COLO829 (cell line): ENCODE measurements around the gene TIAM1.

Experiments
- DNase-seq: peaks from one replicate; pipeline ENCODE4 v3.0.0; 2012; ENCODE audit warnings: low spot score

The TIAM1 gene

DNA sequence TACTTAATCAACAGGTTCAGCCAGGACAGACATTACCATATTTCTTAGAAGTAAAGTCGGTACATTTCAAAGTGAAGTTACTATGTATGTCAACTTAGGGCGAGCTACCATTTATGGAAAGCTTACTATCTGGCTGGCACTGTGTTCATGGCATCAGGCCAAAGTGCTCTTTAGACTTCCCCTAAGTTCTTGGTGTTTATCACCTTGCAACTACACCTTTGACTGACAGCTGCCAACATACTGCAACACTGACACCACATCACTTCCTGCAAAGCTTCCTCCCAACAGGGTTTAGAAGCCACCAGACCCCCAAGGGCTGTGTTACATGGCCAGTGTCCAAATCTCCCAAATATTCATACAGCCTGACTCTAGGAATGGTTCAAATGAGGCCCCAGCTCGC, 61.0 kb downstream of the TIAM1 start:
- no peak for DNase-seq

DNA sequence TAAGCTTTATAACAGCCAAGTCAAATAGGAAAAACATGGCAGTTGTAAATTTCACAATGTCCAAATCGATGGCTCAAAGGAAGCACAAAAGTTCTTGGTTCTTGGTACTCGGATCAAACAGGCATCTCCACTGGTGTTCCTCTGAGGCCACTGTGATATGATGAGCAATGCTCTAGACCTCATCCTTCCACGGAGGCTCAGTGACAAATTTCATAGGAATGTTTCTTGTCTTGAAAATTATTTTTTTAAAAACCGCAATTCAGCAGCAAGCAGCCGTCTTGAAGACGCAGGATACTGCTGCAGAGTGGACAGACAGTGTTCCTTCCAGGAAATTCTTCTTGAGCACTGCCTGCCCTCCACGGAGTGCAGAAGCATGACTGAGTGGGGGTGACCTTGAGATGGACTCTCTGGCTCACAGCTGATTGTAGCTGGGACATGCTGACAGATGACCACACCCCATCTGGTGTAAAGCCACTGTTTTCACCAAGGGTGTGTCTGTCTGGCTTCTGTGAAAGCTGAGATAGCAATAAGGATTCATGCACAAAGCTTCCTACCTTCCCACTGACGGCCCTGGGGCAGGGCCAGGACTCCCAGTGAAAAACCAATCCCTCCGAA, 61.9 kb downstream of the TIAM1 start:
- DNase-seq, result no peak

DNA sequence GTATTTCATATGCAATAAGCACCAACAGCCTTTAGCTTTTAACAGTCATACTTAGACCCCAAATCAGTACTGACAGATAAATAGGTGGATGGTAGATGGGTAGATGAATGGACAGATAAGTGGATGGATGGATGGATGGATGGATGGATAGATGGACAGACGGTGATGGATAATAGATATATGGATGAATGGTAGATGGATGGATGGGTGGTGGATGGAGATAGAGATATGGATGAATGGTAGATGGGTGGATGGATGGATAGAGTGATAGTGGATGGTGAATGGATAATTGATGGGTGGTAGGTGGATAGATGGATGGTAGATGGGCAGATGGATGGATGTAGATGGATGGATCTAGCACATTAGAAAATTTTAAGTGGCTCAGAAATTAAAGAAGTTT, 62.5 kb downstream of the TIAM1 start:
- no peak for DNase-seq

DNA sequence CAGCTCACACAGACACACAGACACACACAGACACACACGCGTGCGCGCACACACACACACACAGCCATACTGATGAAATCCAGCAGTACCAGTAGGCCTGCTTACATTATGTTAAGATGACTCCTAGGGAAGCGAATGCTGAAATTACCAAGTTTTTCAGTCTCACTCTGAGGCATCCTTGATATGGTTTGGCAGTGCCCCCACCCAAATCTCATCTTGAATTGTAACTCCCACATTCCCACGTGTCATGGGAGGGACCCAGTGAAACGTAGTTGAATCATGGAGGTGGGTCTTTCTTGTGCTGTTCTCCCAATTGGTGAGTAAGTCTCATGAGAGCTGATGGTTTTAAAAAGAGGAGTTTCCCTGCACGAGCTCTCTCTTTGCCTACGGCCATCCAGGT, 64.1 kb downstream of the TIAM1 start:
- no peak for DNase-seq

DNA sequence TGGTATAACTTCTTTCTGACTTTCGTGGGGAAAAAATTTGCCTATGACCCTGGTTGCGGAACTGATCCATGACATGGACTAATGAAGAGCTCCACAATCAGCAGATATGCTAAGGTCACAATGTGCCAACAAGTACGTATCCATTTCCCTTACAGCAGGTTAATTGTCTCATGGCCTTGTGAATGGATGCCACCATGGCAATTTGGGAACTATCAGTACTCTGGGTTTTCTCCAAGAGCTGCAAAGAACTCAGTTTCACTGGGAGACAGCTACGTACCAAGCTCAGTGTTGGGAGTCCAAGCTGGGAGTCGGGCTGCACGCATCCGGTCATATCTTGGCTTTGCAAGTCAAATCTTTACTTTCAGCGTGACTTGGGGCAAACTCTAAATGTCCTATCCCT, 64.8 kb downstream of the TIAM1 start:
- DNase-seq, result no peak

DNA sequence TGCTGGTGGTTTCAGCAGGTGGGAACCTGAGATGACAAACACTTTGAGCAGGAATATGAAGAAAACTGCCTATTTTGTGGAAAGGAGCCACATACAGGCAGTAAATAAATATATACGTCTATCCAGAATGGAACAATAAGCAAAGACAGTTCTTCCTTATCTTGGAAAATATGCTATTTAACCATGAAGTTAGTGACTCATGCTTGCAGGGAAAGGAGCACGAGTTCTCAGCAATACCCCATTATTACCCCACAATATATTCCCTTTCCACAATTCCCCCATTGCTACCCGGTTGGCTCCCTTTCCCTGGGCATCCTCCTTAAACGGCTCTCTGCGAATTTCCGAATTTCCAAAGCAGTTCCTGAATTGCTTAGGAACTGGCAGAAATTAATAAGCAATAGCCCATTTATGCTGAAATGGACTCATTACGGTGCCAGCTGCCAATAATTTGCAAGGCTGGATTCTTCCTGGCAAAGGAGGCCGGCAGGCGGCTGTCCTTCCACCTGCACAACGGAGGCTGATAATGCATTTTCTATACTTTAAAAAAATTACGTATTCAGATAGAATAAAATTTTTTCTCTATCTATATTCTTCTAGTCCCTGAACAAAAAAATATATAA, 65.4 kb downstream of the TIAM1 start:
- DNase-seq, result no peak

DNA sequence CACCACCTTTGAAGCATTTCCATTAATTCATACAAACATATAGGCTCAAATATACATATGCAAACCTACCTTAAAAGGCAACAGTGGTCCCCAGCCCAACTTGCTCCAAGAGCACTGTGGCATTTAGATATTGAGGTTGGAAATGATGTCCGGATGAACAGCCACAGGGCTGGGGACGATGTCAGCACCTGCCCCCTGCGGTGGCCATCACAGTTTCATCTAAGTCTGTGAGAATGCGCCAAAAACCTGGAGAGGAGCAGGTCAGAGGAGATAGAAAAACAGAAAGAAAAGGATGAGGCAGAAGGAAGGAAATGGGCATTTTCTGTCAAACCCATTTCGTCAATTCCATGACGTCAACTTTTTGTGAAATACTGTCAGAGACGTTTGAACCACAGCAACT, 67.4 kb downstream of the TIAM1 start:
- no peak for DNase-seq

DNA sequence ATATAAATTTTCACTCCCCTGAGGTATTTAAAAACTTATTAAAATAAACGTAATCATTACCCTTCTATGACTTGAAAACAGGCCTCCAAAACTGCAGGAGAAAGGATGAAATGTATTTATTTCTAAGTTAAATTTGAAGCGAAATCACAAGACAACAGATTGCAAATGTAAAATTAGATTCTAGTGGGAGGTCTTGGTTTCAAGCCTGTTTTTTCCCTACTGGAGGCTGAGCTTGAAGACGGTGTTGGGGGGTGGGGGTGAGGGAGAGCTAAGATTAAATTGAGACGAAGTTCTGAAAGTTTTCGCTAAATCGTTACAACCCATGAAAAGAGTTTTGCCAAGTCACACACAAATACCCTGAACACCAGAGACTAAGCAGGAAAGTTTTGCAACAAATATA, 68.2 kb downstream of the TIAM1 start:
- no peak for DNase-seq

DNA sequence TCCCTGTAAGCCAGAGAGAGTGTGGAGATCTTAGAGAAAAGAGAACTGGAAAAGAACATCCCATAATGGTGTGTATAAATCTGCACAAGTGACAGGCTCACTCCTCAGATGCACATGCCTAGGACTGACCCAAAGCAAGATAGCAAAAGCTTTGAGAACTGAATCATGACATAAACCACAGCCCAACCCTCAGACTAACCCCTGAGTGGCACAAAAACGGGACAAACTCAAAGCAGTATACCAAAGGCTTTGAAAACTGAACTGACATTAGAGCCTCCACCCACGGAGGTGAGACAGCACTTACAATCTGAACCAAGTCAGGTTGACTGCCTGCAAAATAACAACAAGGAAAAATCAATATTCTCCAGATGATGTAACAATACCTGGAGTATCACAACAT, 70.8 kb downstream of the TIAM1 start:
- DNase-seq, result no peak

DNA sequence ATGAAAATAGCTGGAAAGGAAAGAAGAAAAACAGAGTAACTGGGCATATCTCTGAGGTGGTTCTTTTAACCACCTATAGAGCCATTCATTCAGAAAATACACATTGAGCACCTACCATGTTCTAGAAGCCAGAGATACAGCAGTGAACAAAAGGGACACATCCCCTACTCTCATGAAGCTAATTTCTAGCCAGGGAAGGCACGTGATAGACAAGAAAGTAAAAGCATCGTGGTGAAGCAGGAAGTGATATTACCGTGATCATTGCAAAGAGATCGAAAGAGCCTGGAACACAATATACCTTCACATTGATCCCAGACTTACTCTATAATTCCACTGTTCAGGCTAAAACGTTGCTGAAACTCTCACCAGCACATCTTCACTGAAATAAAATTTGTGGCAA, 76.0 kb downstream of the TIAM1 start:
- no peak for DNase-seq

DNA sequence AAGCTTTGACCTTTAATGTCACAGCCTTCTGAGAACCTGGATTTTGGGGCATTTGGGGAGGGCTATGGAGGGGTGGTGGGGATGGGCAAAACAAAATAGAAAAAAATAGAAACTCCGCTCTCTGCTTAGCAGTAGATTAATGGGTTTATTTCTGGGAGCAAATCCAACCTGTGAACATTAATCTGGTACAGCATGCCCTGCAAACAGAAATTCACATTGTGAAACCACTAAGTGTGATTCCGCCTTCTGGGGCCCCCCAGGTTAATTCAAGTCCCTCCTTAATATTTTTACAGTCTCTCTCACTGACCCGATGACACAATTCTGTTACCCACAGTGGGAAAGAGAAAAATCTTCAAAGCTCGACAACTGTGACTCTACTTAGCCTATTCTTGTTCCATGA, 76.4 kb downstream of the TIAM1 start:
- DNase-seq, result no peak

DNA sequence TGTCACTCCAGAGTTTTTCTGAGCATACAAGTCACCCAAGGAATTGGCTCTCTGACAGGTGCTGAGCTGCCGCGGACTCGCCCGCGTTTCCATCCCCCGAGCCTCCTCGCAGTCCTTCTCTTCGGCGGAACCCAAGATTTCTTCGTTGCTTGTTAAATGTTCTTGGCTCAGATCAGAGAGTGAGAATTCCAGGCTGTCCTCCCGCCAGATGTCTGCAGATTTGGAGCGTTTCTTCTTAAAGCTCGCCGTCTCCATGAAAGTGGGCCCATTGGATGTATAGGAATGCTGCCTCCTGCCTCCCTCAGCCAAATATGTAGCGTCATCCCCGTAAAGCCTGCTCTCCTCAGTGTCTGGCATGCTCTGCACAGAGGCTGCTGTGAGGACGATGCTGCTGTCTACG, 77.8 kb downstream of the TIAM1 start:
- DNase-seq, result no peak

DNA sequence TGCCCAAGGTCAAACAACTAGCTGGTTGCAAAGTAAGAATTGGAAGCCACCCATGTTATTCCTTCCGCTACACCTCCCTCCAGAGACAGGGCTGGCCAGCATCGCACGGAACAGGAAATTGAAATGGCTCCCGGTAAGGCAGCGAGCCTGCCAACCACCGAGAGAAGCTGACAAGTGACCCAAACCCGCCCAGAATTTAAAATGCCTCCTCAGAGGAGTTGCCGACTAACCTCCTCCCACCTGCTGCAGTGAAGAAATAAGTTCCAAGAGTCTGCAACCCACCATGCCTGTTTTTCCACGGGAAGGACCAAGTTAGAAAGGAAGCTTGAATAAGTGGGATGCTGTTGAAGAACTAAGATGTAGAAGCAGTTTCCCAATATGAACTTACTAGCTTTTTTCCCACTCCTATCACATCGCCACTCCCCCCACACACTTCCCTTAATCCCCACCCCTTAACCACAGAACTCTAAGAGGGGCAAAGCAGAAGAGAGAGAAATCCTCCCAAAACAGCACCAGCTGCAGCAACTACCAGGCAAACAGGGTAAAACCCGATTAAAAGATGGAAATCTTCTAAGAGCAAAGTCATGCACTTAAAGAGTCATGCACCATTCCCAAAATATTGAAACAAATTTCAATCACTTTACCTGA, 78.6 kb downstream of the TIAM1 start:
- no peak for DNase-seq

DNA sequence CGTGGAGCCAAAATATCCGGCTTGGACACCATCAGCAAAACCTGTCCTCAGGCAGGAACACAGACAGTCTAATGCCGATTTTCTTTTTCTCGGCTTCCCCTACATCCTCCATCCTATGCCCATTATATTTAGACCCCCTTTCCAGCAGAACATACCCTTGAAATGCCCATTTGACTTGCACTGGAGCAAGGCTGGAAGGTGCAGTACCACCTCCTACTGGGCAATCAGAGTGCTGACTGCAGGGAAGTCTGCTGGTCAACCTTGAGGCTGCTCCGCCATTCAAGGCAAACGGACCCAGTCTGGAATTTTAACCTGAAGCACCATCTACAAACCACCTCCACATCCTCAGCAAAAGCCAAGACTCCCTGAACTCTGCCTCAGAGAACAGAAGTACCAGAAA, 79.5 kb downstream of the TIAM1 start:
- DNase-seq, result no peak

DNA sequence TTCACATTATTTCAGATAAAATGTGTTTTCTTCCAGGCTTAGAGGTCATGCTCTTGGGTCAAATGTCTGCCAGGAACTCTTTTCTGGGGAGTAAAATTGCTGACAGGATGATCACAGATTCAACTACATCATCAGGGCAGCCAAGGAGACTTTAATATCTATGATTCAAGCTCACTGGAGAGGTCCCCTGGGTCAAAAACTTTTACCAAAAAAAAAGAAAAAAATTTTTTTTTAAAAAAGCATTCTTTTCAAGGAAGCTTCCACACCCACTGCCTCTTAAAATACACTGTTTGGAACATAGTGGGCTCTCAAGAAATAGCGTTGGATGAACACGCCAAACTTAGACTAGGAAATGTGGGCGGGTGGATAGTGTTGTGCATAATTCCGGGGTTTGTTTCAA, 81.3 kb downstream of the TIAM1 start:
- DNase-seq, result no peak

DNA sequence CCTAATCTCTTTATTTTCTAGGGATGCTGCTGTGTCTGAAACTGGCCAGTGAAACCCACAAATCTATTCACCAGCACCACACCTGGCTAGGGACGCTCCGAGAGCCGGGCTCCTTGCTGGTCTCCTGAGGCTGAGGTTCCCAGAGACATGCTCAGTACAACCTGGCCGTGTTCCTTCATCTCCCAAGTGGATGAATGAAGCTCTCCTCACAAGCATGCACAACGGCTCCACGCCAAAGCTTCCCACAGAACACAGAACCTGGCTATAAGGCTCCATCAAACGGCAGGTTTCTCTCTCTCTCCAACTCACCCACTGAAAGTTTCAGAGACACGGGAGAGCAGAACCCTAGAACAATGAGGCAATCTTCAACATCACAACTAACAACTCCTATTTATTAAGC, 82.3 kb downstream of the TIAM1 start:
- DNase-seq, result no peak

DNA sequence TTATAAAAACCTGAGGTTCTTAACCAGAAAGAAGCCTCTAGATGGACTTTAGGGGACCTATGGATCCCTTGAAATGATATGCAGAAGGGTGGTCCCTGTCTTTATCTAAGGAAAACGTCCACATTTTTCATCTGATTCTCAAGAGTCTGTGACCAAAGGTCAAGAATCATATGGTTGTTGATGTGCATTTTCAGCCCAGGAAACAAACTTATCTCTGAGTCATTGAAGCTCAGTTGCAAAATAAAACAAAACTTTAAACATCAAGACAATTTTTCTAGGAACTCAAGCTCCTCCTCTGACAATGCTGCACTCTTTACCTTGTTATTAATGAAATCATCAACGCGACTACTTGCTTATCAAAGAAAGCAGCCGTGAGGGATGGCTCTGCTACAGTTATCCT, 83.3 kb downstream of the TIAM1 start:
- DNase-seq, result peak; percentile 45

DNA sequence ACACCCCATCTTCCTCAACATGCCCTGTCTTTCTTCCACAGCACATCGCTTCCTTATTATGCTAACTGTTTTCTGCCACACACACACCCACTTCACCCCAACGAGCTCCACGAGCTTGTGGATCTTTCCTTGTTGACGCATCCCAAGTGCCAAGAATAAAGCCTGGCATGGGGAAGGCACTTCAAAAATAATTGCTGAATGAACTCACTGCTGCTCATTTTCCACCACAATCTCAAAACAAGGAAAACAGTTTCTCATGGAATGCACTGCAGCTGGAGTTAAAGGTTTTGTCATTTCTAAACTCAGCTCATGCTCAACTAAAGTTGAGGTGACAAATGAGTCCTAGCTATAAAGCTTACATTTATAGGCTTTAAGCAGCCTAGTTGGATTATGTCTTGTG, 86.0 kb downstream of the TIAM1 start:
- DNase-seq, result no peak

DNA sequence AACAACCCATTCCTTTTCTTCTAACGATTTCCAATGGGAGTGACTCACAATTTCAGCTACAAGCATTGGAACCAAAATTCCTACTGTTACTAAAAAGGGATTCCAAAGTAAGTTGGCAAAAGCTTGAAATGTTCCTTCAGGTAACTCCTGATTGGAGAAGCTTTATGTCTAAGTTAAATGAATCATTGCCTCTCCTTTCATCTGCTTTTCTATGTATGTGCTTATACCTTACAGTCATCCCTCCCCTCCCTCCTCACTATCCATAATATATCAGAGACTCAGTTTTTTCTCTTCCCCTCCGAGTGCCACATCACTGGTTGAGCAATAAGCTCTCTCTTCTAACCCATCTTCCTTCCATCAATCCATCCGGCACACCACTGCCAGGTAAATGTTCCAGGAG, 86.8 kb downstream of the TIAM1 start:
- no peak for DNase-seq

DNA sequence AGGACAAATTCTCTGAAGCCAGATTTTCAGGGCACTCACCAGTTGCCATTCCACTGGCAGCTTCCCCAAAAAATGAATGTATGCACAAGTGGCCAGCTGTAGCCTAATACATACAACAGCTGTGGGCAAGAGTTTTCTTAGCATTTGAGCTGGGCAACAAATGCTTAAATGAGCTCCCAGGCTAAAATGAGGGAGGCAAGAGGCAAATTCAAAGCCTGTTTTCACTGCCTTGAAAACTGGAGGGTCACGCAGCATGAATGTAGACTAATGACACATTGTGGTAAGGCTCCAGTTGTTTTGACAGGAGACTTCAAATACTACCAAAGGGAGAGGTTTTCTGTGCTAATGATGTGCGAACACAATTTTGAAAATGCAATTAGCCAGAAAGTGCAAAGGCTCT, 88.2 kb downstream of the TIAM1 start:
- no peak for DNase-seq

DNA sequence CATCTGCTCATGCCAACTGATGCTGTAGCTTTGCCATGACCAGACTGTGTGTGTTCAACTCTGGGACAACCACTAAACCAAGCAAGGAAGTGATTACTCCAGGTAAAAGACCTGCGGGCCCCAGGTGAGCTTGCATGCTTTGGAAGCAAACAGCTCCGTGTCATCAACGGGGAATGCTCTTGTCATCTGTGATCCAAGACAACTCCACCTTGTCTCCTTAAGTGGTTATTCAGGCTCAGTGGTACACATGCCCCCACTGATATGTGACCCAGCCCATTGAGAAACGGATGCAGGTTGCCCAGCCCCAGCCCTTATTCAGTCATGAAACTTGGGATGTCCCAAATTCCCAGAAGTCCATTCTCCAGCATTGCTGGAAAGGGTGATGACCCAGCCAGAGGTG, 89.0 kb downstream of the TIAM1 start:
- DNase-seq, result no peak

DNA sequence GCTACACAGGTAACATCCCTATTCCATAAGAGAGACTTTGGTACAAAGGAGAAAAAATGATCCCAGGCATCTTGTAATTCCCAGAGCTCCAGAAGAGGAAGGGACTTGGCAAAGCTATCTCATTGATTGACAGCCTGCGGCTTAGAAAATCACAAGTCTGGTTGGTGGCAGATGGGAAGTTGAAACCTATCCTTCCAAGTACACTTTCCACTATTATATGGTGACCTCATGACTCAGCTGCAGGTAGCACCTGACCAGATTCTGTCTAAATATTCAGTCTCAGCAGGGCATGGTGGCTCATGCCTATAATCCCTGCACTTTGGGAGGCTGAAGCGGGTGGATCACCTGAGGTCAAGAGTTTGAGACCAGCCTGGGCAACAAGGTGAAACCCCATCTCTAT, 89.9 kb downstream of the TIAM1 start:
- no peak for DNase-seq

DNA sequence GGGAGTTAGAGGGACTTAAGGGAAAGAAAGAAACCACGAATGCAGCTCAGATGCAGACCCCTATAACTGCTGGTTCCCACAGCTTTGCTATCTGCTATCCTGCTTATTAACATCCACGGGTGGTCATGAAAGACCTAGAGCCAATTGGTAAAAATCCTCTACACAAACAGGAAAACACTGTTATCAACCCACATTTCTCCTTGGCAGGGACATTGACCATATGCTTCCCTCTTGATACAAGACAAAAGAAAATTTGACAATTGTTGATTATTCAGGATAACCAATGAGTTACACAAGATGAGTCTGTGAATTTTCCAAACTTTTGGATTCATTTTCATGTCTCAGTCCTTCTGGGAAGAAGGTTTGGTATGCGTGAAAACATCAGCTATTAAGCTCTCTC, 90.4 kb downstream of the TIAM1 start:
- DNase-seq, result no peak

DNA sequence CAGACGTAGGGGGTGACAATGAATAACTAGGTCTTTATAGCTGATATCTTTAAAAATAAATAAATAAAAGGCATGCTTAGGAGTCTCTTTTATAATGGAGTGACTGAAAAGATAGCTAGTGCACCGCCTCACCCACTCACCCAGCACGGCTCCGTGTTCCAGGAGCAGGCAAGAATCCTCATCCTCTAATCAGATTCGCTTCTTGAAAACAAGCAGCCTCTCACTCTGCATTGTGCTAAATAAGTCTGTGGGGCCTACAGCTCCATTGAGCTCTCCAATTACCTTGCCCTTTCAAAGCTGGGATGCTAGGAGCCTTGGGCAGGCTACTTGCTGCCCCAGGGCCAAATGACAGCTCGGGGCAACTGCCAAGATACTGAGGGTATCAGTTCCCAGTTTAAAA, 91.5 kb downstream of the TIAM1 start:
- no peak for DNase-seq
